Astrocyte of the spinal cord (primary cell): Measurements from ENCODE around the gene DCP2.
A peak's percentile ranks its signal among the peaks of the same experiment; 100 is the strongest.
"Not testable (repeated sequence)": the region's sequence is repeated elsewhere in the genome, so short reads cannot be mapped to it uniquely, and the experiment has no call there.

Experiments used
- DNase-seq: peaks from one replicate; pipeline ENCODE4 v3.0.0; 2011; ENCODE audit warnings: low read depth, low spot score
- H3K4me3 ChIP-seq: 2 replicates; pipeline ENCODE4 v1.5.1; 2011; ENCODE audit warnings: low read depth, mild to moderate bottlenecking, low read length, moderate library complexity
- CTCF ChIP-seq: IDR thresholded peaks from 2 replicates; pipeline ENCODE4 v1.5.1; 2012; ENCODE audit warnings: low read depth, mild to moderate bottlenecking, low read length, inconsistent platforms
- in situ Hi-C: cut with HindIII; loops from 2 replicates; pipeline ENCODE4 v1.10.0; 2017; ENCODE audit warnings: low sequenced_read_pairs

Gene DCP2

GRCh38 chr5:112957036-112957808 lies 19.4 kb upstream of the DCP2 start:
- in situ Hi-C loops, result no loop called here
- TF ChIP-seq CTCF, result no peak

GRCh38 chr5:112958093-112959088 lies 18.2 kb upstream of the DCP2 start:
- peak; percentile 98 for DNase-seq
- H3K4me3 ChIP-seq, result no peak overlapping the region
- in situ Hi-C loops, result no loop called here

More at GRCh38 chr5:112957036-112957808, 19.4 kb upstream of the DCP2 start:
- no peak overlapping the region for H3K4me3 ChIP-seq
- DNase-seq, result no peak

GRCh38 chr5:112959872-112960271 lies 16.7 kb upstream of the DCP2 start:
- H3K4me3 ChIP-seq, in situ Hi-C loops: not testable (repeated sequence)
- peak; percentile 81 for DNase-seq

More at GRCh38 chr5:112958093-112959088, 18.2 kb upstream of the DCP2 start:
- no peak for TF ChIP-seq CTCF

GRCh38 chr5:112960315-112960714 lies 16.3 kb upstream of the DCP2 start:
- in situ Hi-C loops, result no loop called here
- no peak for DNase-seq
- TF ChIP-seq CTCF, result no peak
- H3K4me3 ChIP-seq, result no peak overlapping the region

- no peak overlapping the region for H3K4me3 ChIP-seq
- in situ Hi-C loops, result no loop called here
- no peak for TF ChIP-seq CTCF
Observed at GRCh38 chr5:112960863-112961504, 15.6 kb upstream of the DCP2 start.

GRCh38 chr5:112963374-112963733 lies 13.2 kb upstream of the DCP2 start:
- H3K4me3 ChIP-seq, in situ Hi-C loops, DNase-seq: not testable (repeated sequence)

More at GRCh38 chr5:112960863-112961504, 15.6 kb upstream of the DCP2 start:
- no peak for DNase-seq

GRCh38 chr5:112965733-112966306 lies 10.8 kb upstream of the DCP2 start:
- H3K4me3 ChIP-seq, result no peak overlapping the region
- in situ Hi-C loops, result no loop called here
- no peak for TF ChIP-seq CTCF
- no peak for DNase-seq
